ENCODE data around the gene STK32C. TPM values are rescaled to one million over a fixed set of nuclear protein-coding genes. Genes with fewer than 3 reads are reported as not detected.
A peak's percentile ranks its signal among the peaks of the same experiment; 100 is the strongest.
"Not testable (repeated sequence)": the region's sequence is repeated elsewhere in the genome, so short reads cannot be mapped to it uniquely, and the experiment has no call there.

STK32C gene
- total and polyA plus RNA-seq, 8 donors, result 9.9 to 18.2 (median 11.6) TPM

GRCh38 chr10:132163826-132164515 lies 143.8 kb downstream of the STK32C start:
- TF ChIP-seq CTCF (IDR thresholded peaks at IDR 0.05), result no peak
- intact Hi-C loops (cut with DNase I), result no loop called here
- no peak for ATAC-seq

GRCh38 chr10:132163278-132163765 lies 144.4 kb downstream of the STK32C start:
- ATAC-seq (no peak), DNase-seq (peak in 2 of 4 donors; percentile 29 to 64)
- peak in 1 of 2 donors; percentile 16 for TF ChIP-seq CTCF (IDR thresholded peaks at IDR 0.05)
- Histone ChIP-seq H3K4me1 (no peaks in the 10 kb centered on the region), H3K27ac (no peak overlapping the region), H3K36me3 (no peaks in the 10 kb centered on the region), H3K27me3 (peaks cover 0 to 37% of the 10 kb centered on the region in 2 donors), H3K4me3 (no peak overlapping the region), H3K9me3 (no peaks in the 10 kb centered on the region)
- intact Hi-C loops (cut with DNase I), result no loop called here

More at GRCh38 chr10:132163826-132164515, 143.8 kb downstream of the STK32C start:
- Histone ChIP-seq H3K27me3 (peaks cover 0 to 43% of the 10 kb centered on the region in 2 donors), H3K9me3 (no peaks in the 10 kb centered on the region), H3K27ac (no peak overlapping the region), H3K36me3 (no peaks in the 10 kb centered on the region), H3K4me3 (no peak overlapping the region), H3K4me1 (no peaks in the 10 kb centered on the region)
- peak in 2 of 4 donors; percentile 16 to 55 for DNase-seq

- intact Hi-C loops (cut with DNase I), result no loop called here
Observed at GRCh38 chr10:132162590-132163277, 145.0 kb downstream of the STK32C start.

GRCh38 chr10:132162021-132162531 lies 145.7 kb downstream of the STK32C start:
- no peaks in the 10 kb centered on the region for H3K9me3 ChIP-seq
- peaks cover 0 to 31% of the 10 kb centered on the region in 2 donors for H3K27me3 ChIP-seq
- no peak for DNase-seq
- ATAC-seq, result no peak
- TF ChIP-seq CTCF (IDR thresholded peaks at IDR 0.05), result no peak
- no peaks in the 10 kb centered on the region for H3K4me1 ChIP-seq
- H3K27ac ChIP-seq, result no peak overlapping the region
- intact Hi-C loops (cut with DNase I), result no loop called here
- no peak overlapping the region for H3K4me3 ChIP-seq
- H3K36me3 ChIP-seq, result no peaks in the 10 kb centered on the region

More at GRCh38 chr10:132162590-132163277, 145.0 kb downstream of the STK32C start:
- no peaks in the 10 kb centered on the region for H3K9me3 ChIP-seq
- TF ChIP-seq CTCF (IDR thresholded peaks at IDR 0.05), result no peak
- no peaks in the 10 kb centered on the region for H3K36me3 ChIP-seq
- ATAC-seq (no peak), DNase-seq (peak in 1 of 4 donors; percentile 30)
- H3K27me3 ChIP-seq, result peaks cover 0 to 31% of the 10 kb centered on the region in 2 donors
- H3K4me1 ChIP-seq, result no peaks in the 10 kb centered on the region
- no peak overlapping the region for H3K27ac ChIP-seq
- no peak overlapping the region for H3K4me3 ChIP-seq

GRCh38 chr10:132160834-132161622 lies 146.7 kb downstream of the STK32C start:
- H3K9me3 ChIP-seq; ATAC-seq; H3K27ac ChIP-seq; H3K36me3 ChIP-seq; intact Hi-C loops (cut with DNase I); H3K4me3 ChIP-seq; DNase-seq; H3K4me1 ChIP-seq: not testable (repeated sequence)
- peaks cover 0 to 31% of the 10 kb centered on the region in 2 donors for H3K27me3 ChIP-seq

- H3K4me1 ChIP-seq; H3K27ac ChIP-seq; DNase-seq; intact Hi-C loops (cut with DNase I); H3K36me3 ChIP-seq; ATAC-seq; H3K4me3 ChIP-seq; H3K9me3 ChIP-seq: not testable (repeated sequence)
- peaks cover 0 to 25% of the 10 kb centered on the region in 2 donors for H3K27me3 ChIP-seq
Observed at GRCh38 chr10:132160231-132160630, 147.5 kb downstream of the STK32C start.

- H3K9me3 ChIP-seq; H3K4me1 ChIP-seq; intact Hi-C loops (cut with DNase I); ATAC-seq; H3K36me3 ChIP-seq; H3K4me3 ChIP-seq; H3K27ac ChIP-seq: not testable (repeated sequence)
- peaks cover 0 to 18% of the 10 kb centered on the region in 2 donors for H3K27me3 ChIP-seq
- DNase-seq, result peak in 1 of 4 donors; percentile 24
Observed at GRCh38 chr10:132159302-132160230, 148.2 kb downstream of the STK32C start.

Measured in left lung (tissue), 10 donors.